ENCODE data around the gene SHC3.

DNA sequence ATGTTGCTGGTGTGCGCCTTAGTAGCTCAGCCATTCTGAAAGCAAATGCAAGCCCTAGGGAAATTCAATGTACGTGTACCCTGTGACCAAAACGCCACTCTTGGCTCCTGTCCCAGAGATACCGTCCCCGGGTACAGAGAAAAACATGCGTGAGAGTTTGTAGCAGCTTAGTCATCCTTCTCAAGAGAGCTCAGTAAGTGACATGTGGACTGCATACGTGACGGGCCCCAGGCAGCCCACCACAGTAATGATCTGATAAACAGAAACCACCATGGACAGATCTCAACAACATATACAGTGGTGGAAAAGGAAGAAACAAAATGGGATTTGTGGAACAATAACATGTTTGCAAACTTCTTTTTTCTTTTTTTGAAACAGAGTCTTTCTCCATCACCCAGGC is 142.2 kb downstream of the SHC3 start:
- TF ChIP-seq, protein P1, sequence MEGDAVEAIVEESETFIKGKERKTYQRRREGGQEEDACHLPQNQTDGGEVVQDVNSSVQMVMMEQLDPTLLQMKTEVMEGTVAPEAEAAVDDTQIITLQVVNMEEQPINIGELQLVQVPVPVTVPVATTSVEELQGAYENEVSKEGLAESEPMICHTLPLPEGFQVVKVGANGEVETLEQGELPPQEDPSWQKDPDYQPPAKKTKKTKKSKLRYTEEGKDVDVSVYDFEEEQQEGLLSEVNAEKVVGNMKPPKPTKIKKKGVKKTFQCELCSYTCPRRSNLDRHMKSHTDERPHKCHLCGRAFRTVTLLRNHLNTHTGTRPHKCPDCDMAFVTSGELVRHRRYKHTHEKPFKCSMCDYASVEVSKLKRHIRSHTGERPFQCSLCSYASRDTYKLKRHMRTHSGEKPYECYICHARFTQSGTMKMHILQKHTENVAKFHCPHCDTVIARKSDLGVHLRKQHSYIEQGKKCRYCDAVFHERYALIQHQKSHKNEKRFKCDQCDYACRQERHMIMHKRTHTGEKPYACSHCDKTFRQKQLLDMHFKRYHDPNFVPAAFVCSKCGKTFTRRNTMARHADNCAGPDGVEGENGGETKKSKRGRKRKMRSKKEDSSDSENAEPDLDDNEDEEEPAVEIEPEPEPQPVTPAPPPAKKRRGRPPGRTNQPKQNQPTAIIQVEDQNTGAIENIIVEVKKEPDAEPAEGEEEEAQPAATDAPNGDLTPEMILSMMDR (IDR thresholded peaks at IDR 0.05), result no peak
- no peak for TF ChIP-seq POLR2A (IDR thresholded peaks at IDR 0.05)
